Ascending aorta (tissue), 1 donor: ENCODE results near the gene BCAP31. TPM values are rescaled to one million over a fixed set of nuclear protein-coding genes. Genes with fewer than 3 reads are reported as not detected.

Source experiments
- total RNA-seq: library from RNA; depleted of rRNA; stranded (reverse); fragments of >200 nt; gene quantifications from one replicate; pipeline ENCODE4 v1.1.0, GENCODE V29; 2016

The BCAP31 gene
- total RNA-seq, 1 donor from 2014 or later: 63.0 TPM

Other genes starting within 250 kb of the BCAP31 start
- gene BGN, start 229.4 kb downstream of the BCAP31 start, total RNA-seq: 1,387 TPM
- 0.32 TPM for gene ATP2B3, start 206.7 kb downstream of the BCAP31 start, total RNA-seq
- gene CCNQ, start 125.2 kb downstream of the BCAP31 start, total RNA-seq: 52.7 TPM
- not detected for gene DUSP9, start 77.2 kb downstream of the BCAP31 start, total RNA-seq
- 1.4 TPM for gene PNCK, start 50.6 kb downstream of the BCAP31 start, total RNA-seq
- 44.2 TPM for gene SLC6A8, start 36.5 kb downstream of the BCAP31 start, total RNA-seq
- gene ABCD1, start 469 bp upstream of the BCAP31 start, total RNA-seq: 14.7 TPM
- gene PLXNB3, start 39.9 kb upstream of the BCAP31 start, total RNA-seq: 99.1 TPM
- gene SRPK3, start 56.7 kb upstream of the BCAP31 start, total RNA-seq: 4.5 TPM
- 351 TPM for gene IDH3G, start 70.0 kb upstream of the BCAP31 start, total RNA-seq
- gene SSR4, start 70.3 kb upstream of the BCAP31 start, total RNA-seq: 331 TPM
- gene PDZD4, start 106.2 kb upstream of the BCAP31 start, total RNA-seq: 23.2 TPM
- gene L1CAM, start 161.8 kb upstream of the BCAP31 start, total RNA-seq: 25.8 TPM
- 4.8 TPM for gene AVPR2, start 180.3 kb upstream of the BCAP31 start, total RNA-seq
- gene ARHGAP4, start 201.9 kb upstream of the BCAP31 start, total RNA-seq: 94.3 TPM
- 155 TPM for gene NAA10, start 210.7 kb upstream of the BCAP31 start, total RNA-seq
- gene RENBP, start 220.3 kb upstream of the BCAP31 start, total RNA-seq: 15.5 TPM
- 91.4 TPM for gene HCFC1, start 247.4 kb upstream of the BCAP31 start, total RNA-seq
- gene TMEM187, start 248.4 kb upstream of the BCAP31 start, total RNA-seq: 4.4 TPM